PFSK-1 (cell line): Measurements from ENCODE around the gene ITGBL1.

Experiments
- FOXP2 ChIP-seq: optimal IDR thresholded peaks from 2 replicates; pipeline ENCODE3; 2011; ENCODE audit warnings: borderline replicate concordance, control low read depth, inconsistent platforms; ENCODE audit not compliant: insufficient read depth; ENCODE audit errors: extremely low read length, extremely low read depth
- POLR2AphosphoS5 ChIP-seq: IDR thresholded peaks from 2 replicates; pipeline ENCODE4 v1.6.1; 2012; ENCODE audit warnings: low read depth, mild to moderate bottlenecking, control low read depth, low read length, moderate library complexity
- SIN3A ChIP-seq: IDR thresholded peaks from 2 replicates; pipeline ENCODE4 v1.6.1; 2012; ENCODE audit warnings: mild to moderate bottlenecking, low read length, moderate library complexity, borderline replicate concordance; ENCODE audit not compliant: insufficient read depth
- TAF1 ChIP-seq: IDR thresholded peaks from 2 replicates; pipeline ENCODE4 v1.6.1; 2012; ENCODE audit warnings: low read length, control low read depth, borderline replicate concordance; ENCODE audit not compliant: insufficient read depth
- TF ChIP-seq, protein P1 (sequence below), 2 experiments: IDR thresholded peaks; 2 replicates each; pipeline versions ENCODE4 v1.6.1 to v1.8.0; 2011 to 2012; ENCODE audit warnings: low read depth in 2 of 2, low read length in 2 of 2, control low read depth in 1 of 2, inconsistent platforms in 1 of 2, mild to moderate bottlenecking in 1 of 2, moderate library complexity in 1 of 2; ENCODE audit not compliant: insufficient read depth in 1 of 2

Gene ITGBL1

GRCh38 chr13:101481421-101481820, 28.9 kb downstream of the ITGBL1 start:
- TF ChIP-seq FOXP2: no peak
- TF ChIP-seq, protein P1, sequence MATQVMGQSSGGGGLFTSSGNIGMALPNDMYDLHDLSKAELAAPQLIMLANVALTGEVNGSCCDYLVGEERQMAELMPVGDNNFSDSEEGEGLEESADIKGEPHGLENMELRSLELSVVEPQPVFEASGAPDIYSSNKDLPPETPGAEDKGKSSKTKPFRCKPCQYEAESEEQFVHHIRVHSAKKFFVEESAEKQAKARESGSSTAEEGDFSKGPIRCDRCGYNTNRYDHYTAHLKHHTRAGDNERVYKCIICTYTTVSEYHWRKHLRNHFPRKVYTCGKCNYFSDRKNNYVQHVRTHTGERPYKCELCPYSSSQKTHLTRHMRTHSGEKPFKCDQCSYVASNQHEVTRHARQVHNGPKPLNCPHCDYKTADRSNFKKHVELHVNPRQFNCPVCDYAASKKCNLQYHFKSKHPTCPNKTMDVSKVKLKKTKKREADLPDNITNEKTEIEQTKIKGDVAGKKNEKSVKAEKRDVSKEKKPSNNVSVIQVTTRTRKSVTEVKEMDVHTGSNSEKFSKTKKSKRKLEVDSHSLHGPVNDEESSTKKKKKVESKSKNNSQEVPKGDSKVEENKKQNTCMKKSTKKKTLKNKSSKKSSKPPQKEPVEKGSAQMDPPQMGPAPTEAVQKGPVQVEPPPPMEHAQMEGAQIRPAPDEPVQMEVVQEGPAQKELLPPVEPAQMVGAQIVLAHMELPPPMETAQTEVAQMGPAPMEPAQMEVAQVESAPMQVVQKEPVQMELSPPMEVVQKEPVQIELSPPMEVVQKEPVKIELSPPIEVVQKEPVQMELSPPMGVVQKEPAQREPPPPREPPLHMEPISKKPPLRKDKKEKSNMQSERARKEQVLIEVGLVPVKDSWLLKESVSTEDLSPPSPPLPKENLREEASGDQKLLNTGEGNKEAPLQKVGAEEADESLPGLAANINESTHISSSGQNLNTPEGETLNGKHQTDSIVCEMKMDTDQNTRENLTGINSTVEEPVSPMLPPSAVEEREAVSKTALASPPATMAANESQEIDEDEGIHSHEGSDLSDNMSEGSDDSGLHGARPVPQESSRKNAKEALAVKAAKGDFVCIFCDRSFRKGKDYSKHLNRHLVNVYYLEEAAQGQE (IDR thresholded peaks at IDR 0.05; ENCODE audit: insufficient read depth in 1 of 2, low read depth in 2 of 2, low read length in 2 of 2): no peak

DNA sequence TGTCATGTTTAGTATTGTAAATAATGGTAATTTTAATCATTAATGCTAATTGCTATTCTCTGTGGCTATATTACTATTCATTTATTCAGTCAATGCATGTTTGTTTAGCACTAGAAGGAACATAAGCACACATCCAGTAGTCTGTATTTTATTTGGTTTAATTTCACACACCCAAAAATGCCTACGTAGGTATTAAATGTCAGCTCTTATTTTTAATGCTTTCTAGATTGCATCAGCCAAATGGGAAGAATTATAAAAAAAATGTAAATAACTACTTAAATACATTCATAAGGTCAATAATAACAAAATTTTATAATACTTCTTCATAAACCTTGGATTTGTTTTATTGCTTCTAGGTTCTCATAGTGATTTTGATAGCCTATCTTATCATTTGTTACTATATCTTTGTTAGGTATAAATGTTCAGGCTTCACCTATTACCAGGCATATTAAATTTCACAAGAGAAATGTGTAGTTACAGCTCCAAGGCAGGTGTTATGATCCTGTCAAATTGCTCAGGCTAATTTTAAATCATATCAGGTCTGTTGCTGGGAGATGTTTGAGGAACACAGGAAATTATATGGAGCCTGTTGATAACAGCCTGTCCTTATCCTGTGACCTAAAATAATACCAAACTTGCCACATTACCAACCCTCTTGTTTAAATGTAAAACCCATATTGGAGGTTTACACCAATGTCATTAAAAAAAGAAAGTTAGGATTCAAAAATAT, 34.4 kb downstream of the ITGBL1 start:
- TF ChIP-seq FOXP2 (no peak), SIN3A (no peak), TAF1 (no peak), POLR2AphosphoS5 (no peak)
- TF ChIP-seq, protein P1 (IDR thresholded peaks at IDR 0.05; ENCODE audit: insufficient read depth in 1 of 2, low read depth in 2 of 2, low read length in 2 of 2): no peak

DNA sequence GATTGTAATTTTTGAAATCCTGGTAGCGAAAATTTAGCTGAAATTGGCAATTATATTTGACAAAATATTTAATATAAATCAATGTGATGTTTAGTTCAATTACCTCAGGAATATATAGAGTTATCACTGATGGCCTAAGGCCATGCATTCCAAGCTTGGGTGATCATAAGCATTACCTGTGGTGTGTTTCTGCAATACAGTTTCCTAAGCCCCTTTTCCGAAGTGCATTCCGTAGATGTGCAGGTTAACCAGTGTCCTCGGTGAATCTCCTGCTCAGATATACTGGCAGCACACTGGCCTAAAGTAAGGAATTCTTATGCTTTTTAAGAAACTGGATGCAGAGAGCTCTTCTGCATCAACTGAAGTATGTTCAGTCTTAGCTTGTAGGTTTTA, 35.0 kb downstream of the ITGBL1 start:
- TF ChIP-seq POLR2AphosphoS5: no peak
- TF ChIP-seq, protein P1 (IDR thresholded peaks at IDR 0.05; ENCODE audit: insufficient read depth in 1 of 2, low read depth in 2 of 2, low read length in 2 of 2): no peak
- TF ChIP-seq TAF1: no peak
- no peak for TF ChIP-seq FOXP2

- TF ChIP-seq, protein P1 (IDR thresholded peaks at IDR 0.05; ENCODE audit: insufficient read depth in 1 of 2, low read depth in 2 of 2, low read length in 2 of 2): no peak
- TF ChIP-seq FOXP2 (no peak), SIN3A (no peak), POLR2AphosphoS5 (no peak), TAF1 (no peak)
Measured at GRCh38 chr13:101488734-101489133, 36.3 kb downstream of the ITGBL1 start.
